T-cell (primary cell): ENCODE data around the gene APCDD1. TPM values are rescaled to one million over a fixed set of nuclear protein-coding genes. Genes with fewer than 3 reads are reported as not detected.

Source experiments
- ATAC-seq, 4 experiments: fragments of 200-7000 bp in 3 of 4; fragments of 150-1000 bp in 1 of 4; cut with Tn5 transposase; replicated peaks in 1 of 4; 1 replicate in 3 of 4; 2 replicates in 1 of 4; pipeline ENCODE4 v1.10.0; 2021; ENCODE audit warnings: moderate library complexity in 3 of 4, mild to moderate bottlenecking in 2 of 4, moderate number of reproducible peaks in 1 of 4
- CTCF ChIA-PET, 2 donors: fragments of 300-600 bp; sonication (Branson Sonifier 250); formaldehyde crosslinking; loops; one replicate each; lab custom pipeline; 2022; ENCODE audit warnings: antibody characterized with exemption in 2 of 2; lab: Charles Lee
- POLR2A ChIA-PET, 2 donors: fragments of 300-600 bp; sonication (Branson Sonifier 250); formaldehyde crosslinking; loops; one replicate each; lab custom pipeline; 2022; ENCODE audit warnings: antibody characterized with exemption in 2 of 2; lab: Charles Lee
- DNase-seq, 35 experiments: peaks; one replicate each; pipeline versions ENCODE4 v3.0.0 to v3.0.0-alpha.2; 2013 to 2023
- H3K27ac ChIP-seq: one replicate; pipeline ENCODE4 v1.5.1; 2013; ENCODE audit warnings: low read length
- H3K27me3 ChIP-seq, 2 experiments: replicated peaks in 1 of 2; 1 replicate in 1 of 2; 2 replicates in 1 of 2; pipeline versions ENCODE4 v1.6.1 to v1.7.0; 2013; ENCODE audit warnings: low read length in 1 of 2, mixed read lengths in 1 of 2; ENCODE audit not compliant: control insufficient read depth in 2 of 2, insufficient read depth in 2 of 2; ENCODE audit errors: extremely low read depth in 1 of 2
- H3K36me3 ChIP-seq, 2 donors: 1 replicate in 1 of 2; 2 replicates in 1 of 2; pipeline versions ENCODE4 v1.6.1 to v1.7.0; 2013; ENCODE audit warnings: low read length in 1 of 2; ENCODE audit not compliant: control insufficient read depth in 2 of 2, insufficient read depth in 1 of 2; ENCODE audit errors: extremely low read depth in 1 of 2
- H3K4me1 ChIP-seq, 2 experiments: 1 replicate in 1 of 2; 2 replicates in 1 of 2; pipeline versions ENCODE4 v1.6.1 to v1.7.0; 2013; ENCODE audit warnings: low read length in 2 of 2, mixed read lengths in 1 of 2; ENCODE audit not compliant: insufficient read depth in 2 of 2, control insufficient read depth in 1 of 2; ENCODE audit errors: extremely low read depth in 1 of 2
- H3K4me3 ChIP-seq, 2 donors: 1 replicate in 1 of 2; 2 replicates in 1 of 2; pipeline versions ENCODE4 v1.5.1 to v1.7.0; 2013; ENCODE audit warnings: mild to moderate bottlenecking in 2 of 2, low read length in 1 of 2, moderate library complexity in 1 of 2; ENCODE audit not compliant: control insufficient read depth in 1 of 2; ENCODE audit errors: extremely low read depth in 1 of 2
- H3K9me3 ChIP-seq: 2 replicates; pipeline ENCODE4 v1.7.0; 2013
- H3K27ac Mint-ChIP-seq, 2 donors: one replicate each; pipeline ENCODE4 v1.8.0; 2020 to 2021; ENCODE audit warnings: mild to moderate bottlenecking in 2 of 2, mixed read lengths in 2 of 2
- H3K27me3 Mint-ChIP-seq, 2 donors: one replicate each; pipeline ENCODE4 v1.8.0; 2021 to 2022; ENCODE audit warnings: mixed read lengths in 2 of 2
- H3K36me3 Mint-ChIP-seq: one replicate; pipeline ENCODE4 v1.8.0; 2021; ENCODE audit warnings: mixed read lengths
- H3K4me1 Mint-ChIP-seq, 3 donors: one replicate each; pipeline ENCODE4 v1.8.0; 2020 to 2022; ENCODE audit warnings: mixed read lengths in 3 of 3, mild to moderate bottlenecking in 1 of 3
- H3K4me3 Mint-ChIP-seq, 3 donors: one replicate each; pipeline ENCODE4 v1.8.0; 2020 to 2022; ENCODE audit warnings: mild to moderate bottlenecking in 3 of 3, mixed read lengths in 3 of 3, moderate library complexity in 3 of 3
- H3K9me3 Mint-ChIP-seq, 3 donors: one replicate each; pipeline ENCODE4 v1.8.0; 2020 to 2022; ENCODE audit warnings: mixed read lengths in 3 of 3
- WGBS: methylation state at CpG from one replicate; pipeline ENCODE4 v1.1.5; 2013; ENCODE audit warnings: missing lambda C conversion rate; ENCODE audit not compliant: insufficient coverage; 5-methylcytosine and 5-hydroxymethylcytosine counted together
- total RNA-seq, 35 experiments: library from RNA in 6 of 35; stranded (reverse) in 6 of 35; fragments of 120-200 nt in 1 of 35; gene quantifications; one replicate each; pipeline versions ENCODE4 v1.2.1 to v1.2.4 and lab custom pipeline; 2013 to 2026

The APCDD1 gene
- total RNA-seq, 5 donors from 2014 or later (not counting 1 experiment from before 2014, with no cell fraction given) = 0.32 to 0.62 (median 0.38) TPM; not detected in 2

DNA sequence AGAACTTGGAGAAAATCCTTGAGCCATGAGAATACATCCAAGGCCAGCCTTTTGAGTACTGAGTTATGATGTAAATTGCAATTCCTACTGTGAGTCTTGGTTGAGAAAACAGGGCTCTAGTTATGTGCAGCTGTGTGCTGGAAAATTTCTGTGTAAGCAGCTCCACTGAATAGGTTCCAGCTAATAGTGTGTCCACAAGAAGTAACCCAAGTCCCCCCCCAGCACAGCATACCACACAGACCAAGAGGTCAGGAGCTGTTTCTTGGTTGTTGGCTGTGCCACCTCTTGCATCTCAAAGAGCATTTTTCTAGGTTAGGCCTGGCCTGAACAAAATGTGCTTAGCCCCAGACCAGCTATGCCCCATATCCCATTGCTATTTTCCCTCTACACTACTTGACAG, 36.8 kb upstream of the APCDD1 start:
- H3K9me3 ChIP-seq = no peaks in the 10 kb centered on the region
- no peaks in the 10 kb centered on the region for H3K36me3 ChIP-seq
- H3K4me3 ChIP-seq = no peak overlapping the region
- H3K4me1 Mint-ChIP-seq = no peaks in the 10 kb centered on the region
- no peaks in the 10 kb centered on the region for H3K4me1 ChIP-seq
- no peak overlapping the region for H3K27ac Mint-ChIP-seq
- peaks cover 0 to under 1% of the 10 kb centered on the region in 2 experiments for H3K27me3 ChIP-seq
- no peak overlapping the region for H3K27ac ChIP-seq
- ATAC-seq (no peak), DNase-seq (no peak)
- ChIA-PET CTCF (no interaction called here), POLR2A (interaction anchor here in 1 of 2 donors (0.6 kb wide), 1 partner anchor 1855 kb away, joined by 3 read pairs; no protein-coding TSS in a partner anchor)
- H3K36me3 Mint-ChIP-seq = no peaks in the 10 kb centered on the region
- peaks cover 0 to 8% of the 10 kb centered on the region in 2 donors for H3K27me3 Mint-ChIP-seq
- peaks cover 4 to 15% (median 5%) of the 10 kb centered on the region in 3 donors for H3K9me3 Mint-ChIP-seq
- no peak overlapping the region for H3K4me3 Mint-ChIP-seq

DNA sequence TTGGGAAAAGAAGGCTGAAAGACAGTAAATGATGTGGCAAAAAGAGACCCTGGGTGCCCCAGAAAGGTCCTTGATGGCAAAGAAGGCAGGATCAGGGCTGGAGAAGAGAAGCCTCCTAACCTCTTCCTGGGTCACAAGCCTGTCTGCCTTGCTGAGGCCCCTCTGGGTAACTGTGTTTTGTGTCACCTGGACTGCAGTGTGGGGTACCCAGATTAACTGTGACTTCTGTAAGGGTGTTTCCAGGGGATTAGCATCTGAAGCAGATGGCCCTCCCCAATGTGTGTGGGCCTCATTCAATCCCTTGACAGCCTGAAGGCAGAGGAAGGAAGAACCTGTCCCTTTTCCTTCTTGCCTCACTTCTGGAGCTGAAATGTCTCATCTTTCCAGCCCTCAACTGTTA, 35.6 kb upstream of the APCDD1 start:
- DNase-seq = no peak
- Mint-ChIP-seq H3K4me3 (no peak overlapping the region), H3K4me1 (no peaks in the 10 kb centered on the region), H3K27ac (no peak overlapping the region), H3K9me3 (peaks cover 4 to 15% (median 5%) of the 10 kb centered on the region in 3 donors), H3K36me3 (no peaks in the 10 kb centered on the region), H3K27me3 (peaks cover 0 to 9% of the 10 kb centered on the region in 2 donors)
- Histone ChIP-seq H3K4me1 (no peaks in the 10 kb centered on the region), H3K4me3 (no peak overlapping the region), H3K27ac (no peak overlapping the region), H3K36me3 (no peaks in the 10 kb centered on the region), H3K27me3 (peaks cover 0 to 6% of the 10 kb centered on the region in 2 experiments), H3K9me3 (no peaks in the 10 kb centered on the region)
- no peak for ATAC-seq
- ChIA-PET POLR2A (no interaction called here), CTCF (no interaction called here)

DNA sequence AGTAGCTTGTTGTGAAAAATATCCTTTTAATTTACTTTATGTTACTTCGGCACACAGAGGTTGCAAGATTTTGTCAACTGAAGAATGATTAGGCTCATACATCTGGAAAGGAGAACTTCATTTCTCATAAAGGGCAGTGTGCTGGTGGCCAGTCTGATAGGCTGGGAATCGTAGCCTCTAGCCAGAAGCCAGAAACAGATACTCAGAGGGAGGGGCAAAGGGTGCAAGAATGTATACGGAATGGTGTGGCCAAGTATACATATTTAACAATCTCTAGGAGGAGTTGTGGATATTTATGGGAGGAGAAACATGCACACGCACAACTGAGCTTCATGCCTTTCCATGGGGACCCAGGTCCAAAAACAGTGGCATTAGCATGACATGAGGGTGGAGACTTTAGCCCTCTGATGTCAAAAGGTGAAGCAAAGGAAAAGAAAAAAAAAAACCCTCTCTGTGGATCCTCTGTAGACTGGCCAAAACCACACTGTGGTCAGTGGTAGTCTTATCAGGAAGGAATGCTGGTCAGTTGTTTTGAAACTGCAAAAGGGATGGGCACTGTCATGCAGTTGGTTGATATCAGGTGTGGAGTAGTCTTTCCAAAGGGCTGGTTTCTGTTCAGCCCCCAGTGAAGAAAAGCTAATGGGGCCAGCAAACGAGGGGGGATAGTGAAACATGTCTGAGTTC, 34.9 kb upstream of the APCDD1 start:
- peaks cover 6 to 15% of the 10 kb centered on the region in 2 donors for H3K27me3 Mint-ChIP-seq
- H3K4me1 Mint-ChIP-seq = no peaks in the 10 kb centered on the region
- H3K27ac Mint-ChIP-seq = no peak overlapping the region
- no peaks in the 10 kb centered on the region for H3K4me1 ChIP-seq
- 86% methylated on average over 1 of the region's 5 CpGs for WGBS
- H3K4me3 ChIP-seq = no peak overlapping the region
- no peaks in the 10 kb centered on the region for H3K9me3 ChIP-seq
- ATAC-seq (no peak), DNase-seq (no peak)
- H3K27me3 ChIP-seq = peaks cover 0 to 6% of the 10 kb centered on the region in 2 experiments
- H3K36me3 ChIP-seq = no peaks in the 10 kb centered on the region
- ChIA-PET POLR2A (no interaction called here), CTCF (interaction anchor here in 1 of 2 donors (0.6 kb wide), 1 partner anchor 16 kb away, joined by 3 read pairs; no protein-coding TSS in a partner anchor)
- H3K9me3 Mint-ChIP-seq = peaks cover 4 to 15% (median 5%) of the 10 kb centered on the region in 3 donors
- no peaks in the 10 kb centered on the region for H3K36me3 Mint-ChIP-seq
- no peak overlapping the region for H3K4me3 Mint-ChIP-seq
- no peak overlapping the region for H3K27ac ChIP-seq

DNA sequence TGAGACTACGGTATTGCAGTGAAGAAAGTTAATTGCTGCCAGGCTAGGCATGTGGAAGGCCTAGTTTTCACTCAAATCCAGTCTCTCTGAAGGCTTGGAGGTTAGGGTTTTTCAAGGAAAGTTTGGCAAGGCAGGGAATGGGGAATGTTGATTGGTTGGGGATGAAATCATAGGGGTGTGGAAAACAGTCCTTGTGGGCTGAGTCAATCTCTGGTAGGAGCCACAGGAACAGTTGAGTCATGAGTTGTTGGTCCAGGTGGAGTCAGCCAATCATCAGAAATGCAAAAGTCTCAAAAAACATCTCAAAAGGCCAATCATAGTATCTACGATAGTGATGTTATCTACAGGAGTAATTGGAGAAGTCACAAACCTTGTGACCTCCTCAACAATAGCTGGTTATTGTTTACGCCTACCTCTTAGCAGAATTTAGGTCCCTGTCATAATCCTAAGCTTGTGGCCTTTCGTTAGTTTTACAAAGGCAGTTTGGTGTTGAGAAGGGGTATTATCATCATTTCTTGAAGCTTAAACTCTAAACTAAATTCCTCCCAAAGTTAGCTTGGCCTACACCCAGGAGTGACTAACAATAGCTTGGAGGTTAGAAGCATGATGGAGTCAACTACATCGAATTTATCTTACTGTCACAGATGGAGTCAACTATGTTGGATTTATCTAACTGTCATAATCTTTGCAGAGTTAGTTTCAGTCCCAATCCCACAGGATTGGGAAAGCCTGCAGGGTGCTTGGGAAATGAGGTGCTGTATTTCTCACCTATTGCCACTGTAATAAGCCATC, 33.7 kb upstream of the APCDD1 start:
- Histone ChIP-seq H3K36me3 (no peaks in the 10 kb centered on the region), H3K9me3 (no peaks in the 10 kb centered on the region), H3K27ac (no peak overlapping the region), H3K4me1 (no peaks in the 10 kb centered on the region), H3K27me3 (peaks cover 0 to 9% of the 10 kb centered on the region in 2 experiments), H3K4me3 (no peak overlapping the region)
- ChIA-PET POLR2A (no interaction called here), CTCF (no interaction called here)
- Mint-ChIP-seq H3K27ac (no peak overlapping the region), H3K9me3 (peaks cover 4 to 15% (median 5%) of the 10 kb centered on the region in 3 donors), H3K4me1 (no peaks in the 10 kb centered on the region), H3K4me3 (no peak overlapping the region), H3K36me3 (no peaks in the 10 kb centered on the region), H3K27me3 (peaks cover 7 to 13% of the 10 kb centered on the region in 2 donors)
- WGBS = 90% methylated on average over 1 of the region's 5 CpGs
- DNase-seq (no peak), ATAC-seq (no peak)

DNA sequence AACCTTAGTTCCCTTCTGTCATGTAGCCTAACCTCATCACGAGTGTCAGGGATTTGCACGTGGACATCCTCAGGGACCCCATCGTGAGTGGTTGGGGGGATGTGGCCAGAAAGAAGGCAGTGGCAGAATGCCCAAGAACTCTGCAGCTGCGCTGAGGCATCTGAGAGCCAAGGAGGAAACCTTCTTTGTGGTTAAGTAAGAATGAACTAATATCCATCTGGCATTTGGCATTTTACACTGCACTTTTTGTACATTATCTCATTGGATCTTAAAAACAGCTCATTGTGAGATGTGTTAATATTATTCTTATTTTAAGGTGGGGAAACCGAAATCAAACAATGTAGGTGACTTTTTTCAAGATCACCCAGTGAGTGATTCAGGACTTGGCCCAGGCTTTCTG, 32.6 kb upstream of the APCDD1 start:
- H3K27me3 ChIP-seq = peaks cover 0 to 9% of the 10 kb centered on the region in 2 experiments
- H3K4me3 ChIP-seq = no peak overlapping the region
- no peaks in the 10 kb centered on the region for H3K4me1 Mint-ChIP-seq
- ChIA-PET POLR2A (no interaction called here), CTCF (no interaction called here)
- no peaks in the 10 kb centered on the region for H3K36me3 ChIP-seq
- H3K4me1 ChIP-seq = no peaks in the 10 kb centered on the region
- DNase-seq (no peak), ATAC-seq (no peak)
- H3K9me3 ChIP-seq = no peaks in the 10 kb centered on the region
- no CpG with 5 or more reads among the region's 5 CpGs for WGBS
- peaks cover 4 to 15% (median 5%) of the 10 kb centered on the region in 3 donors for H3K9me3 Mint-ChIP-seq
- H3K36me3 Mint-ChIP-seq = no peaks in the 10 kb centered on the region
- no peak overlapping the region for H3K27ac ChIP-seq
- peaks cover 7 to 10% of the 10 kb centered on the region in 2 donors for H3K27me3 Mint-ChIP-seq
- no peak overlapping the region for H3K4me3 Mint-ChIP-seq
- H3K27ac Mint-ChIP-seq = no peak overlapping the region

DNA sequence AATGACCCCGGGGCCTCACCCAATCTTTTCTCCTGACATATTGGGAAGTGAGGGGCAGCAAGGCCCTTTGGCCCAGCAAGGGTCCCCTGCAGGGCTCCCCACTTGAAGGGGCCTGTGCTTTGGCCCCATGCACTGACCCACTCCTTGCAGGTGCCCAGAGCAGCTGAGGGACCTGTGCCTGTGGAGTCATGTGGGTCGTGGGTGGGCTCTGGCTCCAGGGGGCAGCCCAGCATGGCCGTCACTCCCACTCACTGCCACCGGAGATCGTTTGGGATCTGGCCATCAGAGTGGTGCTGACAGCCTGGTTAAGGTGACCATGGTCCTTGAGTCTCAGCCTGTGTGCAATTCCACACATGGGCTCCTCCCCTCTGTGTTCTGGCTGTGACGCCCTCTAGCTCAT, 31.7 kb upstream of the APCDD1 start:
- Histone ChIP-seq H3K4me1 (no peaks in the 10 kb centered on the region), H3K4me3 (no peak overlapping the region), H3K9me3 (no peaks in the 10 kb centered on the region), H3K27ac (no peak overlapping the region), H3K36me3 (no peaks in the 10 kb centered on the region), H3K27me3 (peaks cover 0 to 9% of the 10 kb centered on the region in 2 experiments)
- ATAC-seq (no peak), DNase-seq (no peak)
- Mint-ChIP-seq H3K9me3 (peaks cover 4 to 15% (median 5%) of the 10 kb centered on the region in 3 donors), H3K4me1 (no peaks in the 10 kb centered on the region), H3K36me3 (no peaks in the 10 kb centered on the region), H3K27ac (no peak overlapping the region), H3K4me3 (no peak overlapping the region), H3K27me3 (peaks cover 7 to 10% of the 10 kb centered on the region in 2 donors)
- POLR2A ChIA-PET = no interaction called here
- 89% methylated on average over 3 of the region's 6 CpGs for WGBS
- CTCF ChIA-PET = no interaction called here
